ENCODE measurements around the gene APBB1. TPM values are rescaled to one million over a fixed set of nuclear protein-coding genes. Genes with fewer than 3 reads are reported as not detected.

Gene APBB1
- total and polyA plus RNA-seq, 2 experiments from 2014 or later: 188 to 193 TPM

- Histone ChIP-seq H3K27me3 (no peaks in the 10 kb centered on the region), H3K4me3 (no peak overlapping the region), H3K27ac (no peak overlapping the region), H3K4me1 (ENCODE audit: low read depth) (no peaks in the 10 kb centered on the region), H3K36me3 (no peaks in the 10 kb centered on the region), H3K9me3 (ENCODE audit: low read depth) (no peaks in the 10 kb centered on the region)
- TF ChIP-seq CTCF (IDR thresholded peaks at IDR 0.05; ENCODE audit: low read depth, low read length): no peak
- no peak for DNase-seq (ENCODE audit: low read depth in 1 of 2, low spot score in 1 of 2)
These were observed 15.2 kb upstream of the APBB1 start for GRCh38 chr11:6433998-6434660.

- no peak overlapping the region for H3K27ac ChIP-seq
- H3K4me3 ChIP-seq: no peak overlapping the region
- H3K27me3 ChIP-seq: no peaks in the 10 kb centered on the region
- DNase-seq (ENCODE audit: low read depth in 1 of 2, low spot score in 1 of 2): peak in 1 of 2 donors; percentile 64
- no peak for TF ChIP-seq CTCF (IDR thresholded peaks at IDR 0.05; ENCODE audit: low read depth, low read length)
- H3K9me3 ChIP-seq (ENCODE audit: low read depth): no peaks in the 10 kb centered on the region
- H3K36me3 ChIP-seq: no peaks in the 10 kb centered on the region
- H3K4me1 ChIP-seq (ENCODE audit: low read depth): no peaks in the 10 kb centered on the region
These were observed 13.0 kb upstream of the APBB1 start for GRCh38 chr11:6431861-6432260.

GRCh38 chr11:6427516-6427915 lies 8.6 kb upstream of the APBB1 start:
- Histone ChIP-seq H3K4me1 (ENCODE audit: low read depth) (no peaks in the 10 kb centered on the region), H3K27ac (no peak overlapping the region), H3K27me3 (peaks cover 3% of the 10 kb centered on the region), H3K9me3 (ENCODE audit: low read depth) (no peaks in the 10 kb centered on the region), H3K36me3 (no peaks in the 10 kb centered on the region), H3K4me3 (no peak overlapping the region)
- no peak for DNase-seq (ENCODE audit: low read depth in 1 of 2, low spot score in 1 of 2)
- no peak for TF ChIP-seq CTCF (IDR thresholded peaks at IDR 0.05; ENCODE audit: low read depth, low read length)

- H3K27ac ChIP-seq: no peak overlapping the region
- H3K27me3 ChIP-seq: peaks cover 3% of the 10 kb centered on the region
- H3K9me3 ChIP-seq (ENCODE audit: low read depth): no peaks in the 10 kb centered on the region
- H3K4me3 ChIP-seq: no peak overlapping the region
- H3K36me3 ChIP-seq: no peaks in the 10 kb centered on the region
- peaks cover 18% of the 10 kb centered on the region for H3K4me1 ChIP-seq (ENCODE audit: low read depth)
- DNase-seq (ENCODE audit: low read depth in 1 of 2, low spot score in 1 of 2): no peak
- TF ChIP-seq CTCF (IDR thresholded peaks at IDR 0.05; ENCODE audit: low read depth, low read length): no peak
These were observed 1.8 kb upstream of the APBB1 start for GRCh38 chr11:6420677-6421076.

- Histone ChIP-seq H3K27me3 (peaks cover 3% of the 10 kb centered on the region), H3K36me3 (no peaks in the 10 kb centered on the region), H3K4me3 (peak overlapping the region; percentile 93), H3K27ac (peak overlapping the region; percentile 95), H3K9me3 (ENCODE audit: low read depth) (no peaks in the 10 kb centered on the region), H3K4me1 (ENCODE audit: low read depth) (peaks cover 32% of the 10 kb centered on the region)
- DNase-seq (ENCODE audit: low read depth in 1 of 2, low spot score in 1 of 2): peak in 1 of 2 donors; percentile 63
- no peak for TF ChIP-seq CTCF (IDR thresholded peaks at IDR 0.05; ENCODE audit: low read depth, low read length)
These were observed 311 bp downstream of the APBB1 start for GRCh38 chr11:6418557-6419008.
